MM.1S (cell line): ENCODE data around the gene TMEM212.

Experiments used
- DNase-seq: peaks from one replicate; pipeline ENCODE4 v3.0.0-alpha.2; 2015
- H2AFZ ChIP-seq: fragments of 300-600 bp; sonication (generic); 2 replicates; pipeline ENCODE4 v1.6.0; 2016; ENCODE audit warnings: antibody characterized with exemption, low read length
- H3F3A ChIP-seq: fragments of 300-600 bp; sonication (generic); 2 replicates; pipeline ENCODE4 v1.6.1; 2016; ENCODE audit warnings: mild to moderate bottlenecking, antibody characterized with exemption, low read length, moderate library complexity, mixed read lengths; ENCODE audit not compliant: insufficient read depth
- H3K27ac ChIP-seq: fragments of 300-600 bp; sonication (generic); 2 replicates; pipeline ENCODE4 v1.5.1; 2016; ENCODE audit warnings: mild to moderate bottlenecking, low read length
- H3K27me3 ChIP-seq: fragments of 300-600 bp; sonication (generic); replicated peaks from 2 replicates; pipeline ENCODE4 v1.6.0; 2016; ENCODE audit warnings: low read length; ENCODE audit not compliant: insufficient read depth
- H3K36me3 ChIP-seq: fragments of 300-600 bp; sonication (generic); replicated peaks from 2 replicates; pipeline ENCODE4 v1.6.1; 2016; ENCODE audit warnings: mild to moderate bottlenecking, low read length, mixed read lengths; ENCODE audit not compliant: insufficient read depth
- H3K4me1 ChIP-seq: fragments of 300-600 bp; sonication (generic); 2 replicates; pipeline ENCODE4 v1.6.1; 2016; ENCODE audit warnings: low read length, mixed read lengths
- H3K4me2 ChIP-seq: fragments of 300-600 bp; sonication (generic); 2 replicates; pipeline ENCODE4 v1.6.0; 2016; ENCODE audit warnings: low read depth, low read length
- H3K4me3 ChIP-seq: fragments of 300-600 bp; sonication (generic); 2 replicates; pipeline ENCODE4 v1.5.1; 2016; ENCODE audit warnings: low read length, mixed read lengths
- H3K79me2 ChIP-seq: fragments of 300-600 bp; sonication (generic); 2 replicates; pipeline ENCODE4 v1.6.1; 2016; ENCODE audit warnings: mixed run types, low read length, mixed read lengths
- H3K9ac ChIP-seq: fragments of 300-600 bp; sonication (generic); 2 replicates; pipeline ENCODE4 v1.6.1; 2016; ENCODE audit warnings: low read length, mixed read lengths
- H3K9me2 ChIP-seq: fragments of 300-600 bp; sonication (generic); replicated peaks from 2 replicates; pipeline ENCODE4 v1.6.1; 2016; ENCODE audit warnings: mild to moderate bottlenecking, low read length, mixed read lengths; ENCODE audit not compliant: insufficient read depth
- H3K9me3 ChIP-seq: fragments of 300-600 bp; sonication (generic); replicated peaks from 2 replicates; pipeline ENCODE4 v1.6.1; 2016; ENCODE audit warnings: mild to moderate bottlenecking, low read length, mixed read lengths; ENCODE audit not compliant: insufficient read depth
- H4K20me1 ChIP-seq: fragments of 300-600 bp; sonication (generic); 2 replicates; pipeline ENCODE4 v1.6.1; 2016; ENCODE audit warnings: mild to moderate bottlenecking, low read length, moderate library complexity, mixed read lengths; ENCODE audit not compliant: insufficient read depth
- EZH2 ChIP-seq: fragments of 300-600 bp; sonication (generic); optimal IDR thresholded peaks from 2 replicates; pipeline ENCODE3; 2017; ENCODE audit warnings: low read depth, mild to moderate bottlenecking, antibody characterized with exemption, low read length, mixed read lengths
- EZH2phosphoT487 ChIP-seq: fragments of 300-600 bp; sonication (generic); IDR thresholded peaks from 2 replicates; pipeline ENCODE4 v1.6.1; 2018; ENCODE audit warnings: antibody characterized with exemption, low read length
- TF ChIP-seq, protein P1 (sequence below): fragments of 300-600 bp; sonication (generic); IDR thresholded peaks from 2 replicates; pipeline ENCODE4 v1.5.1; 2016; ENCODE audit warnings: antibody characterized with exemption, low read length, mixed read lengths

Gene TMEM212

DNA sequence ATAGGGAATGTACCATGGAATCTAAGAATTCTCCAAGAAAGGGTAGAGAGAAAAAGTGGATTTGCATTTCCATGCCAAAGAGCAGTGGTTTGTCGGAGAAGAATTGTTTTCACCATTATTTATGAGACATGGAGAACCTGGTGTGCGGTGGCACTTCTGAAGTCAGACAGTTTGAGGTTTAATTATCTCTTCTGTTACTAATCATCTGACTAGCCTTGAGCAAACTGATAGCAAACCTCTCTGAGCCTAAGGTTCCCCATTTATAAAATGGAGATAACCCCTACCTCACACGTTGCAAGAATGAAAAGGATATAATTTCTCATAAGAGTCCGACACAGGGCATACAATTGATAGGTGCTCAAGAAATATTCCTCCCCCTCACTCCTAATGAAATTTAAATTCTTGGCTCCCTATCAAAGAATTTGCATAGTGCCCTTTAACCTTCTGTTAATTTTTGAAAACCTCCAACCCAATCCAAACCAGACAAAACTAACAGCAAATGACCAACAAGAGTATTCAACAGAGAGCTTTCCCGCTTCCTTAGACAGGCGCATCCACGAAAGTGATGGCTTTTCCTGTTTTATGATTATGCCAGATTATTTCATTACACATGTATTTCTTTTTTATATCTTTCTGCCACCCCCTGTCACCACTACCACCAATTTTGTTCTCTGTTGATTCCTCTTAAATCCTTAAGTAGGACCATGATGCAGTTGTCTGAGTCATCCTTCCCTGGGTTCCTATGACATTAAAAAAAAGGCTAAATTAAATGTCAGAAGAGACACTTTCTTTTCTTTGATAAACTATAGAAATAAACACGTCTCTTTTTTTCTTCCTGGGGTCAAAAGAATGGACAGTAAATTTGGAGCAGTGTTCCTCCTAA lies 28.5 kb downstream of the TMEM212 start:
- TF ChIP-seq EZH2phosphoT487 (no peak), EZH2 (no peak)
- TF ChIP-seq, protein P1, sequence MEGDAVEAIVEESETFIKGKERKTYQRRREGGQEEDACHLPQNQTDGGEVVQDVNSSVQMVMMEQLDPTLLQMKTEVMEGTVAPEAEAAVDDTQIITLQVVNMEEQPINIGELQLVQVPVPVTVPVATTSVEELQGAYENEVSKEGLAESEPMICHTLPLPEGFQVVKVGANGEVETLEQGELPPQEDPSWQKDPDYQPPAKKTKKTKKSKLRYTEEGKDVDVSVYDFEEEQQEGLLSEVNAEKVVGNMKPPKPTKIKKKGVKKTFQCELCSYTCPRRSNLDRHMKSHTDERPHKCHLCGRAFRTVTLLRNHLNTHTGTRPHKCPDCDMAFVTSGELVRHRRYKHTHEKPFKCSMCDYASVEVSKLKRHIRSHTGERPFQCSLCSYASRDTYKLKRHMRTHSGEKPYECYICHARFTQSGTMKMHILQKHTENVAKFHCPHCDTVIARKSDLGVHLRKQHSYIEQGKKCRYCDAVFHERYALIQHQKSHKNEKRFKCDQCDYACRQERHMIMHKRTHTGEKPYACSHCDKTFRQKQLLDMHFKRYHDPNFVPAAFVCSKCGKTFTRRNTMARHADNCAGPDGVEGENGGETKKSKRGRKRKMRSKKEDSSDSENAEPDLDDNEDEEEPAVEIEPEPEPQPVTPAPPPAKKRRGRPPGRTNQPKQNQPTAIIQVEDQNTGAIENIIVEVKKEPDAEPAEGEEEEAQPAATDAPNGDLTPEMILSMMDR: no peak
- Histone ChIP-seq H2AFZ (no peak overlapping the region), H3K9me3 (no peaks in the 10 kb centered on the region), H3K4me1 (no peaks in the 10 kb centered on the region), H3K9me2 (no peaks in the 10 kb centered on the region), H4K20me1 (no peaks in the 10 kb centered on the region), H3F3A (no peaks in the 10 kb centered on the region), H3K9ac (no peak overlapping the region), H3K4me2 (no peak overlapping the region), H3K27ac (no peak overlapping the region), H3K79me2 (no peaks in the 10 kb centered on the region), H3K36me3 (no peaks in the 10 kb centered on the region), H3K27me3 (no peaks in the 10 kb centered on the region), H3K4me3 (no peak overlapping the region)
- DNase-seq: no peak

DNA sequence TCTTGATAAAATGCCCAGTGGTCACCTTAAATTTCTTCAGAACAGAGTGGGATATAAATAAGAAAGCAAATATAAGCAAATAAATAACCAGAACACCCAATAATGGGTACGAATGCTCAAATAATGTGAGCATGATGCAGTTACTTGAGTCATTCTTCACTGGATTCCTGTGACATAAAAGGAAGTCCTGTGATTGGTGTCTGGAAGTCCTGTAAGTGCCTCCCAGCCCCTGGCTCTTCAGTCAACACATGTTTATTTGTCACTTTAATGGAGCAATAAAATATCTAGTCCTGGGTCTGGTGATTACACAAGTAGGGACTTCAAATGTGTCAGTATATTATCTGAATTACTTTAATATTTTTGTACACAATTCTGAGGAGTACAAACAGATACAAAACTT lies 30.4 kb downstream of the TMEM212 start:
- no peaks in the 10 kb centered on the region for H3K36me3 ChIP-seq
- no peak overlapping the region for H3K4me2 ChIP-seq
- no peaks in the 10 kb centered on the region for H3K9me2 ChIP-seq
- no peaks in the 10 kb centered on the region for H3K27me3 ChIP-seq
- H2AFZ ChIP-seq: no peak overlapping the region
- no peaks in the 10 kb centered on the region for H3K79me2 ChIP-seq
- H3K9me3 ChIP-seq: no peaks in the 10 kb centered on the region
- DNase-seq: no peak
- H3K27ac ChIP-seq: no peak overlapping the region
- no peak overlapping the region for H3K9ac ChIP-seq
- TF ChIP-seq EZH2phosphoT487 (no peak), EZH2 (no peak)
- TF ChIP-seq, protein P1: no peak
- no peak overlapping the region for H3K4me3 ChIP-seq
- no peaks in the 10 kb centered on the region for H3K4me1 ChIP-seq
- H4K20me1 ChIP-seq: no peaks in the 10 kb centered on the region
- H3F3A ChIP-seq: no peaks in the 10 kb centered on the region

DNA sequence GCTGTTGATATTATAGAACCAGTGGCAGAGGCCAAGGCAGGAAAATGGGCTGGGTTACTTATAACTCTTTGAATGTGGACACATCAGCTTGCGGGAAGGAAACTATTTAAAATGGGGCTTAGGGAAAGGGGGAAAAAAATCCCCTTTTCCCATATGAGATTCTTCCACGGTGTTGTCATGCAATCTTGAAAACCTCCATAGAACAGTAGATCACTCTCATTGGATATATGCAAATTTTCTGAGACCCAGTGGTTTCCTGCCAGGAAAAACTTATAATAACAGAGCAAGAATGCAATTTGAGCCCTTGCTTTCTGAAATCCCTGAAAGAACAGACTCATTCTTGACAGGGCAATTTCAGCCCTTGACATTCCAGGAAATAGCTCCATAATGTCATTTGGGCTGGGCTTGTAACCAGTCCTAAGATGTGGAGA lies 31.1 kb downstream of the TMEM212 start:
- DNase-seq: no peak
- Histone ChIP-seq H3K9me3 (no peaks in the 10 kb centered on the region), H4K20me1 (no peaks in the 10 kb centered on the region), H3K27me3 (no peaks in the 10 kb centered on the region), H3K4me3 (no peak overlapping the region), H3K4me2 (no peak overlapping the region), H3F3A (no peaks in the 10 kb centered on the region), H3K4me1 (no peaks in the 10 kb centered on the region), H3K36me3 (no peaks in the 10 kb centered on the region), H3K9me2 (no peaks in the 10 kb centered on the region), H3K27ac (no peak overlapping the region), H3K79me2 (no peaks in the 10 kb centered on the region), H2AFZ (no peak overlapping the region), H3K9ac (no peak overlapping the region)
- TF ChIP-seq EZH2phosphoT487 (no peak), EZH2 (no peak)
- TF ChIP-seq, protein P1: no peak
